ENCODE data around the gene IL3. TPM values are rescaled to one million over a fixed set of nuclear protein-coding genes. Genes with fewer than 3 reads are reported as not detected.

Gene IL3
- total RNA-seq, 1 experiment from 2014 or later, result not detected

DNA sequence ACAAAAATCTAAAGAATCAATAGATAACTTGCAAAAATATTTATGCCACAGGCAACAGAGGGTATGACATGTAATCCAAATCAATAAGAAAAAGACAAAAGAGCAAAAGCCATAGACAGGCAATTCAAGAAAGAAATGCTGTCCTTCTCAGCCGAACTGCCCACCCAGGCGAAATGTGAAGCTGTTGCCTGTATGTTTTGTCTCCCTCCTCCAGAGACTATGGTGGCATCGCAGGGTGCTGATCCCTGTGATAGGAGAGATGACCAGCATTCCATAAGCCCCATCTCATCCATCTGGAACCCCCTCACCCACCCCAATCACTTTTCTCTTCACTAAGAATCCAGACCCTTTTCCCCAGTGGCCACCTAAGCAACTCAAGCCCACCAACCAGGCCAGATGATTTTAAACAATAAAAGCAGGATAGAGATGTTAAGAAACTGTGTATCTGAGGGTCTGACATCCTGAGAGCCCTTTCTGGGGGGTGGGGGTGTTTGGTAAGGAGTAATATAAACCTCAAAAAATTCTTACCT lies 43.7 kb upstream of the IL3 start:
- no peaks in the 10 kb centered on the region for H3K36me3 ChIP-seq (ENCODE audit: control insufficient read depth, insufficient read depth, low read length)
- H3K4me3 ChIP-seq (ENCODE audit: low read depth, low read length), result no peak overlapping the region
- no peaks in the 10 kb centered on the region for H3K4me1 Mint-ChIP-seq (ENCODE audit: low read depth, unreplicated experiment)
- H3K9me3 Mint-ChIP-seq (ENCODE audit: unreplicated experiment), result no peaks in the 10 kb centered on the region
- H3K27me3 Mint-ChIP-seq (ENCODE audit: insufficient read depth, unreplicated experiment), result peaks cover 19% of the 10 kb centered on the region
- H3K36me3 Mint-ChIP-seq (ENCODE audit: insufficient read depth, unreplicated experiment), result no peaks in the 10 kb centered on the region
- H3K4me1 ChIP-seq, result no peaks in the 10 kb centered on the region
- H3K27ac Mint-ChIP-seq (ENCODE audit: unreplicated experiment), result no peak overlapping the region
- BruUV-seq (replicated peaks), result no TSS peak
- no peak for DNase-seq
- ChIA-PET CTCF (no interaction called here), POLR2A (no interaction called here)
- peaks cover 2% of the 10 kb centered on the region for H3K27me3 ChIP-seq (replicated peaks; ENCODE audit: control insufficient read depth, insufficient read depth, low read length)
- no peak overlapping the region for H3K4me3 Mint-ChIP-seq (ENCODE audit: unreplicated experiment)
- TF ChIP-seq, protein P1, sequence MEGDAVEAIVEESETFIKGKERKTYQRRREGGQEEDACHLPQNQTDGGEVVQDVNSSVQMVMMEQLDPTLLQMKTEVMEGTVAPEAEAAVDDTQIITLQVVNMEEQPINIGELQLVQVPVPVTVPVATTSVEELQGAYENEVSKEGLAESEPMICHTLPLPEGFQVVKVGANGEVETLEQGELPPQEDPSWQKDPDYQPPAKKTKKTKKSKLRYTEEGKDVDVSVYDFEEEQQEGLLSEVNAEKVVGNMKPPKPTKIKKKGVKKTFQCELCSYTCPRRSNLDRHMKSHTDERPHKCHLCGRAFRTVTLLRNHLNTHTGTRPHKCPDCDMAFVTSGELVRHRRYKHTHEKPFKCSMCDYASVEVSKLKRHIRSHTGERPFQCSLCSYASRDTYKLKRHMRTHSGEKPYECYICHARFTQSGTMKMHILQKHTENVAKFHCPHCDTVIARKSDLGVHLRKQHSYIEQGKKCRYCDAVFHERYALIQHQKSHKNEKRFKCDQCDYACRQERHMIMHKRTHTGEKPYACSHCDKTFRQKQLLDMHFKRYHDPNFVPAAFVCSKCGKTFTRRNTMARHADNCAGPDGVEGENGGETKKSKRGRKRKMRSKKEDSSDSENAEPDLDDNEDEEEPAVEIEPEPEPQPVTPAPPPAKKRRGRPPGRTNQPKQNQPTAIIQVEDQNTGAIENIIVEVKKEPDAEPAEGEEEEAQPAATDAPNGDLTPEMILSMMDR (IDR thresholded peaks at IDR 0.05; ENCODE audit: insufficient read depth in 1 of 2, low read depth in 1 of 2, low read length in 1 of 2, severe bottlenecking in 1 of 2, unreplicated experiment in 1 of 2), result no peak
- no peaks in the 10 kb centered on the region for H3K9me3 ChIP-seq
- intact Hi-C loops (cut with micrococcal nuclease; ENCODE audit: unreplicated experiment), result no loop called here

DNA sequence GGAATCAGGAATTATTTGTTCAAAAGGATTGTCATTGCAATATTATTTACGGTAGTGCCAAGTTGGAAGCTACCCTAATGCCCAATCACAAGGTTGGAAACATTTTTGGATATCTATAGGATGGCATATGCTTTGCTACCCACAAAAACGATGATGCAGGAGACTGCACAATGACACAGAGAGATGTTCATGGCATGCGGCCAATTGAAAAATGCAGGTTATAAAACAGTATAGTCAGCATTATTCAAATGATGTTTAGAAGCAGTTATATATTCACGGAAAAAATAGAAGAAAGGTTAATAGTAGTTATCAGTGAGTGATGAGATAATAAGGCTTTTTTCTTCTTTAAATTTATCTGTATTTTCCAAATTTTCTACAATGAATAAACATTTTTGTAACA lies 43.1 kb upstream of the IL3 start:
- Histone ChIP-seq H3K4me3 (ENCODE audit: low read depth, low read length) (no peak overlapping the region), H3K9me3 (no peaks in the 10 kb centered on the region), H3K36me3 (ENCODE audit: control insufficient read depth, insufficient read depth, low read length) (no peaks in the 10 kb centered on the region), H3K4me1 (no peaks in the 10 kb centered on the region), H3K27me3 (replicated peaks; ENCODE audit: control insufficient read depth, insufficient read depth, low read length) (peaks cover 2% of the 10 kb centered on the region)
- Mint-ChIP-seq H3K9me3 (ENCODE audit: unreplicated experiment) (no peaks in the 10 kb centered on the region), H3K4me3 (ENCODE audit: unreplicated experiment) (no peak overlapping the region), H3K36me3 (ENCODE audit: insufficient read depth, unreplicated experiment) (no peaks in the 10 kb centered on the region), H3K27ac (ENCODE audit: unreplicated experiment) (no peak overlapping the region), H3K4me1 (ENCODE audit: low read depth, unreplicated experiment) (no peaks in the 10 kb centered on the region), H3K27me3 (ENCODE audit: insufficient read depth, unreplicated experiment) (peaks cover 19% of the 10 kb centered on the region)
- intact Hi-C loops (cut with micrococcal nuclease; ENCODE audit: unreplicated experiment), result no loop called here
- TF ChIP-seq, protein P1 (IDR thresholded peaks at IDR 0.05; ENCODE audit: insufficient read depth in 1 of 2, low read depth in 1 of 2, low read length in 1 of 2, severe bottlenecking in 1 of 2, unreplicated experiment in 1 of 2), result no peak
- POLR2A ChIA-PET, result no interaction called here
- BruUV-seq (replicated peaks), result no TSS peak
- DNase-seq, result no peak
- CTCF ChIA-PET, result no interaction called here

DNA sequence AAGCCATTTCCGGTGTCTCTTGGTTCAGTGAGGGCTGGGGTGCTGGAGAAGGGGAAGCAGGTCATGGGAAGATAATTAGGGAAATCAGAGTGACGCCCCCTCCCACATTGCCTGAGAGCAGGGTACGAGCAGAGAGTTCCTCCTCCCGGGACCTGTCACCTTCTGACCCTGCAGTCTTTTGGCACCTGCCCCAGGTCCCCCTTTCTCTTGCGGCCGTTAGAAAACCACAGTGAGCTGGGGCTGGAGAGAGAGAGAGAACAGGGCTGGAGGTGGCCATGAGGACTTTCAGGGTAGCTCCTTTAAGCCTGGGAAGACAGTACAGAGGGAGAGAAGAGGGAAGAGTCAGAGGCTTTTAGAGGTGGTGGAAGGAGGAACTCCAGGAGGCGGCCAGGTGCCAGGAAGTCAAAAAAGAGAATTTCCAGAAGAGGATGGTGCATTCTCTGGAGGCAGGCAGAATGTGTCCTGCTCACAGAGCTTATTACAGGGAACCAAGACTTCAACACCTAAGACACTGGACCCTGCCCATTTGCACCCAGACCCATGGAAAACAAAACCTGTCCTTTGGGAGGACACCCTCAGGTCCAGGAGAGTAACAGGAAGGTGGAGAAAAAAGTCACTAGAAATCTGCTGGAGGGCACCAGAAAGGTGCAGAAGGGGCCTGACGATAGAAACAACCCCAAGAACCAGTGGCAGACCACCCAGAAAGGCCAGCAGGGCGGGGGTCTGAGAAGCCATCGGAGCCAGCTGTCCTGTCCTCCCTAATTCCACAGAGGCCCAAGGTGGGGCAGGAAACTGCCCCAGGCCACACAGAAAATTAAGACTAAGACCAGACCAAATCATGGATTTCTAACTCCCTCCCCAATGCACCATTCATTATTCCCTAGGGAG lies 42.5 kb upstream of the IL3 start:
- no TSS peak for BruUV-seq (replicated peaks)
- CTCF ChIA-PET, result no interaction called here
- peaks cover 19% of the 10 kb centered on the region for H3K27me3 Mint-ChIP-seq (ENCODE audit: insufficient read depth, unreplicated experiment)
- Histone ChIP-seq H3K36me3 (ENCODE audit: control insufficient read depth, insufficient read depth, low read length) (no peaks in the 10 kb centered on the region), H3K4me3 (ENCODE audit: low read depth, low read length) (no peak overlapping the region), H3K9me3 (no peaks in the 10 kb centered on the region), H3K4me1 (no peaks in the 10 kb centered on the region), H3K27me3 (replicated peaks; ENCODE audit: control insufficient read depth, insufficient read depth, low read length) (peaks cover 2% of the 10 kb centered on the region)
- TF ChIP-seq, protein P1 (IDR thresholded peaks at IDR 0.05; ENCODE audit: insufficient read depth in 1 of 2, low read depth in 1 of 2, low read length in 1 of 2, severe bottlenecking in 1 of 2, unreplicated experiment in 1 of 2), result no peak
- POLR2A ChIA-PET, result no interaction called here
- no peaks in the 10 kb centered on the region for H3K36me3 Mint-ChIP-seq (ENCODE audit: insufficient read depth, unreplicated experiment)
- H3K4me3 Mint-ChIP-seq (ENCODE audit: unreplicated experiment), result no peak overlapping the region
- no peak overlapping the region for H3K27ac Mint-ChIP-seq (ENCODE audit: unreplicated experiment)
- intact Hi-C loops (cut with micrococcal nuclease; ENCODE audit: unreplicated experiment), result no loop called here
- no peaks in the 10 kb centered on the region for H3K9me3 Mint-ChIP-seq (ENCODE audit: unreplicated experiment)
- DNase-seq, result no peak
- no peaks in the 10 kb centered on the region for H3K4me1 Mint-ChIP-seq (ENCODE audit: low read depth, unreplicated experiment)
